H9 (cell line): ENCODE measurements around the gene ATP11B. TPM values are rescaled to one million over a fixed set of nuclear protein-coding genes. Genes with fewer than 3 reads are reported as not detected.

Experiments used
- DNase-seq: peaks from one replicate; pipeline ENCODE4 v3.0.0-alpha.2; 2017
- H2AFZ ChIP-seq: one replicate; pipeline ENCODE4 v1.6.1; 2013; ENCODE audit warnings: mild to moderate bottlenecking, low read length, control low read depth, moderate library complexity
- H2AK5ac ChIP-seq: 2 replicates; pipeline ENCODE4 v1.6.1; 2013; ENCODE audit warnings: low read length, control low read depth, mixed read lengths; ENCODE audit not compliant: insufficient read length
- H2BK120ac ChIP-seq: one replicate; pipeline ENCODE4 v1.6.1; 2013; ENCODE audit warnings: low read depth, mild to moderate bottlenecking, low read length, control low read depth, inconsistent platforms; ENCODE audit not compliant: poor library complexity, severe bottlenecking
- H2BK12ac ChIP-seq: 2 replicates; pipeline ENCODE4 v1.6.1; 2013; ENCODE audit warnings: low read length, control low read depth, mixed read lengths, low read depth; ENCODE audit not compliant: insufficient read length
- H2BK15ac ChIP-seq: 2 replicates; pipeline ENCODE4 v1.6.1; 2013; ENCODE audit warnings: low read depth, low read length, control low read depth
- H2BK20ac ChIP-seq: one replicate; pipeline ENCODE4 v1.6.1; 2013; ENCODE audit warnings: low read depth, mild to moderate bottlenecking, low read length, control low read depth, inconsistent platforms; ENCODE audit not compliant: poor library complexity, severe bottlenecking
- H2BK5ac ChIP-seq: 2 replicates; pipeline ENCODE4 v1.6.1; 2013; ENCODE audit warnings: low read length, control low read depth, mixed read lengths; ENCODE audit not compliant: insufficient read length
- H3K14ac ChIP-seq: 2 replicates; pipeline ENCODE4 v1.6.1; 2013; ENCODE audit warnings: low read length, control low read depth; ENCODE audit not compliant: insufficient read depth
- H3K18ac ChIP-seq: 2 replicates; pipeline ENCODE4 v1.6.1; 2013; ENCODE audit warnings: low read depth, mild to moderate bottlenecking, mixed read lengths, low read length, control low read depth; ENCODE audit not compliant: insufficient read length
- H3K23ac ChIP-seq: 2 replicates; pipeline ENCODE4 v1.6.1; 2013; ENCODE audit warnings: low read length, control low read depth, mixed read lengths, low read depth; ENCODE audit not compliant: insufficient read length
- H3K23me2 ChIP-seq: 2 replicates; pipeline ENCODE4 v1.6.1; 2013; ENCODE audit warnings: low read depth, mild to moderate bottlenecking, mixed read lengths, low read length, control low read depth; ENCODE audit not compliant: insufficient read length, poor library complexity, severe bottlenecking
- H3K27ac ChIP-seq: 2 replicates; pipeline ENCODE4 v1.5.1; 2013; ENCODE audit warnings: low read length, control low read depth, mixed read lengths, low read depth; ENCODE audit not compliant: insufficient read length
- H3K27me3 ChIP-seq: 2 replicates; pipeline ENCODE4 v1.6.1; 2013; ENCODE audit warnings: low read length, control low read depth, inconsistent platforms; ENCODE audit not compliant: insufficient read depth
- H3K4ac ChIP-seq: 2 replicates; pipeline ENCODE4 v1.6.1; 2013; ENCODE audit warnings: low read depth, mild to moderate bottlenecking, control low read depth, inconsistent platforms, low read length, moderate library complexity
- H3K4me1 ChIP-seq: 2 replicates; pipeline ENCODE4 v1.6.1; 2013; ENCODE audit warnings: low read length, control low read depth, inconsistent platforms; ENCODE audit not compliant: insufficient read depth
- H3K4me2 ChIP-seq: 2 replicates; pipeline ENCODE4 v1.6.1; 2013; ENCODE audit warnings: low read length, control low read depth, mixed read lengths; ENCODE audit not compliant: insufficient read length, insufficient read depth
- H3K56ac ChIP-seq: 2 replicates; pipeline ENCODE4 v1.6.1; 2013; ENCODE audit warnings: low read depth, mild to moderate bottlenecking, mixed read lengths, low read length, control low read depth; ENCODE audit not compliant: insufficient read length
- H3K79me1 ChIP-seq: 2 replicates; pipeline ENCODE4 v1.6.1; 2013; ENCODE audit warnings: low read depth, mild to moderate bottlenecking, moderate library complexity, low read length, control low read depth, inconsistent platforms; ENCODE audit not compliant: insufficient read depth, poor library complexity, severe bottlenecking
- H3K79me2 ChIP-seq: 2 replicates; pipeline ENCODE4 v1.6.1; 2013; ENCODE audit warnings: low read length, control low read depth, inconsistent platforms; ENCODE audit not compliant: insufficient read depth
- H3K9ac ChIP-seq: 2 replicates; pipeline ENCODE4 v1.6.1; 2013; ENCODE audit warnings: low read length, control low read depth, mixed read lengths; ENCODE audit not compliant: insufficient read length; ENCODE audit errors: extremely low read depth
- H3K9me3 ChIP-seq: one replicate; pipeline ENCODE4 v1.6.1; 2013; ENCODE audit warnings: low read depth, low read length, inconsistent platforms; ENCODE audit not compliant: control insufficient read depth
- H3T11ph ChIP-seq: one replicate; pipeline ENCODE4 v1.6.1; 2013; ENCODE audit warnings: mild to moderate bottlenecking, low read length, control low read depth, inconsistent platforms
- H4K20me1 ChIP-seq: one replicate; pipeline ENCODE4 v1.6.1; 2013; ENCODE audit not compliant: control insufficient read depth, insufficient read length, insufficient read depth
- H4K5ac ChIP-seq: 2 replicates; pipeline ENCODE4 v1.6.1; 2013; ENCODE audit warnings: low read depth, mild to moderate bottlenecking, mixed read lengths, low read length, control low read depth; ENCODE audit not compliant: insufficient read length
- H4K8ac ChIP-seq: replicated peaks from 2 replicates; pipeline ENCODE4 v1.6.1; 2013; ENCODE audit warnings: low read length, control low read depth, mixed read lengths, low read depth; ENCODE audit not compliant: insufficient read length
- H4K91ac ChIP-seq: 2 replicates; pipeline ENCODE4 v1.6.1; 2013; ENCODE audit warnings: low read depth, mild to moderate bottlenecking, moderate library complexity, mixed read lengths, low read length, control low read depth; ENCODE audit not compliant: insufficient read length
- H3K27ac Mint-ChIP-seq, 3 experiments: 2 replicates in 2 of 3; 3 replicates in 1 of 3; pipeline ENCODE4 v1.8.0; 2020 to 2021; ENCODE audit warnings: mixed read lengths in 3 of 3, mild to moderate bottlenecking in 1 of 3, moderate library complexity in 1 of 3
- H3K27me3 Mint-ChIP-seq: 2 replicates; pipeline ENCODE4 v1.8.0; 2021; ENCODE audit warnings: low read depth, mild to moderate bottlenecking, moderate library complexity, mixed read lengths
- H3K36me3 Mint-ChIP-seq, 3 experiments: 2 replicates in 2 of 3; 3 replicates in 1 of 3; pipeline ENCODE4 v1.8.0; 2020 to 2021; ENCODE audit warnings: low read depth in 3 of 3, mixed read lengths in 3 of 3; ENCODE audit not compliant: insufficient read depth in 1 of 3
- H3K4me1 Mint-ChIP-seq, 2 experiments: 2 replicates each; pipeline ENCODE4 v1.8.0; 2020; ENCODE audit warnings: mixed read lengths in 2 of 2
- H3K4me3 Mint-ChIP-seq, 2 experiments: 2 replicates in 1 of 2; 3 replicates in 1 of 2; pipeline ENCODE4 v1.8.0; 2020 to 2021; ENCODE audit warnings: mild to moderate bottlenecking in 2 of 2, mixed read lengths in 2 of 2, moderate library complexity in 1 of 2
- H3K9me3 Mint-ChIP-seq, 2 experiments: 2 replicates in 1 of 2; 3 replicates in 1 of 2; pipeline ENCODE4 v1.8.0; 2020; ENCODE audit warnings: mild to moderate bottlenecking in 2 of 2, mixed read lengths in 2 of 2, moderate library complexity in 1 of 2
- WGBS: extraction: QIAGEN DNeasy Blood & Tissue Kit; methylation state at CpG from one replicate; pipeline ENCODE4 v1.1.7; 2013; ENCODE audit warnings: missing lambda C conversion rate, low lambda C conversion rate, mixed read lengths; ENCODE audit not compliant: insufficient read length; ENCODE audit errors: extremely low coverage; 5-methylcytosine and 5-hydroxymethylcytosine counted together
- total RNA-seq: library from RNA; stranded (reverse); gene quantifications from 2 replicates; pipeline ENCODE4 v1.2.1, GENCODE V29; 2021
- TF ChIP-seq, protein P1 (sequence below): fragments of 200-600 bp; sonication (generic); conservative IDR thresholded peaks from 3 replicates; pipeline ENCODE4 v1.8.0; 2021; ENCODE audit warnings: antibody characterized with exemption, mild to moderate bottlenecking

The ATP11B gene
- total RNA-seq, 1 experiment from 2014 or later: 30.0 TPM

DNA sequence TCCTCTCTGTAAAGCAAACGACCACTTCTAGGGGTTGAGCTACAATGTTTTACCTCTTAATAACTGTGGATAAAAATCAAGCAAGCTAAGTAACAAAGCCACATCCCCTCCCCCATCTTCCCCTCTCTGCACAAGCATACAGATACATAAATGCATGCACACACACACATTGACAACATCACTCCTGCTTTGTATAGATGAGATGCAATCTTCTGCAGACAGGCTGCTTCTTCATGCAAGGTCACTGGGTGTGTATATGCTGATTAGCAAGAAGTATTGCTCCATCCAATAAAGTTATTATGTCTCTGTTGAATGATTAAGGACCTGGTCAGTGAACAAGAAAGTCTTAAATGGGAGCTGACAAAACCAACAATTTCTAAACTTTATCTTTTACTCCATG is 8.8 kb upstream of the ATP11B start:
- Mint-ChIP-seq H3K4me3 (no peak overlapping the region), H3K4me1 (0 out of 4 replicates have a peak, but pooled peaks cover 0 to 2% of the 10 kb centered on the region in 2 experiments), H3K27ac (no peak overlapping the region), H3K27me3 (peaks cover 14% of the 10 kb centered on the region), H3K9me3 (no peaks in the 10 kb centered on the region), H3K36me3 (no peaks in the 10 kb centered on the region)
- H3K4ac ChIP-seq: no peak overlapping the region
- DNase-seq: no peak
- no peak overlapping the region for H2BK15ac ChIP-seq
- H3K9ac ChIP-seq: no peak overlapping the region
- no peak overlapping the region for H3K18ac ChIP-seq
- H4K8ac ChIP-seq: no peak overlapping the region
- peak overlapping the region; percentile 50 for H4K5ac ChIP-seq
- H3K4me1 ChIP-seq: no peaks in the 10 kb centered on the region
- no peaks in the 10 kb centered on the region for H3K9me3 ChIP-seq
- no peaks in the 10 kb centered on the region for H3K79me2 ChIP-seq
- H3T11ph ChIP-seq: no peak overlapping the region
- H3K14ac ChIP-seq: no peak overlapping the region
- H4K20me1 ChIP-seq: no peaks in the 10 kb centered on the region
- H2BK12ac ChIP-seq: no peak overlapping the region
- H2BK5ac ChIP-seq: no peak overlapping the region
- no peak overlapping the region for H3K4me2 ChIP-seq
- H3K23me2 ChIP-seq: no peaks in the 10 kb centered on the region
- no peak overlapping the region for H2AK5ac ChIP-seq
- no peak overlapping the region for H3K23ac ChIP-seq
- no peak overlapping the region for H2BK20ac ChIP-seq
- H4K91ac ChIP-seq: no peak overlapping the region
- WGBS: no CpG with 5 or more reads among the region's 1 CpG
- no peak overlapping the region for H2AFZ ChIP-seq
- no peaks in the 10 kb centered on the region for H3K27me3 ChIP-seq
- H2BK120ac ChIP-seq: no peak overlapping the region
- H3K27ac ChIP-seq: no peak overlapping the region
- TF ChIP-seq, protein P1, sequence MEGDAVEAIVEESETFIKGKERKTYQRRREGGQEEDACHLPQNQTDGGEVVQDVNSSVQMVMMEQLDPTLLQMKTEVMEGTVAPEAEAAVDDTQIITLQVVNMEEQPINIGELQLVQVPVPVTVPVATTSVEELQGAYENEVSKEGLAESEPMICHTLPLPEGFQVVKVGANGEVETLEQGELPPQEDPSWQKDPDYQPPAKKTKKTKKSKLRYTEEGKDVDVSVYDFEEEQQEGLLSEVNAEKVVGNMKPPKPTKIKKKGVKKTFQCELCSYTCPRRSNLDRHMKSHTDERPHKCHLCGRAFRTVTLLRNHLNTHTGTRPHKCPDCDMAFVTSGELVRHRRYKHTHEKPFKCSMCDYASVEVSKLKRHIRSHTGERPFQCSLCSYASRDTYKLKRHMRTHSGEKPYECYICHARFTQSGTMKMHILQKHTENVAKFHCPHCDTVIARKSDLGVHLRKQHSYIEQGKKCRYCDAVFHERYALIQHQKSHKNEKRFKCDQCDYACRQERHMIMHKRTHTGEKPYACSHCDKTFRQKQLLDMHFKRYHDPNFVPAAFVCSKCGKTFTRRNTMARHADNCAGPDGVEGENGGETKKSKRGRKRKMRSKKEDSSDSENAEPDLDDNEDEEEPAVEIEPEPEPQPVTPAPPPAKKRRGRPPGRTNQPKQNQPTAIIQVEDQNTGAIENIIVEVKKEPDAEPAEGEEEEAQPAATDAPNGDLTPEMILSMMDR: no peak
- H3K79me1 ChIP-seq: no peaks in the 10 kb centered on the region
- no peak overlapping the region for H3K56ac ChIP-seq
